ENCODE data around the gene CACNA2D3.

DNA sequence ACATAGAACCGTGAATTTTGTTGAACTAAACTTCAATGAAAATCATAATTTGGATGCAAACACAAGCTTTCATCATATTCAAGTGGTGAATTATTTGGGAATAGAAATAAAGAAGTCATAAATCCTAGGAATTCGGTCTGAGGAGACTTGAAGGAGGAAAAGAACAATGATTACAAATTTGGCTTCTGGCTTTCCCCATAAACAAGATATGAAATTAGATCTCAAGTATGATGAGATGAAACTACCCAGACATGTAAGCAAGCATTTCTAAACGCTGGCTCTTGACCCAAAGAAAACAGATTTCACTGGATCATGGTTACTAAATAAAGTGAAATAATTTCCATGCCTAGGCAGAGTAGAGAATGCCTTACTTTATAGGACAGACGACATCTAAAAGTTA lies 952.4 kb downstream of the CACNA2D3 start:
- TF ChIP-seq, protein P1, sequence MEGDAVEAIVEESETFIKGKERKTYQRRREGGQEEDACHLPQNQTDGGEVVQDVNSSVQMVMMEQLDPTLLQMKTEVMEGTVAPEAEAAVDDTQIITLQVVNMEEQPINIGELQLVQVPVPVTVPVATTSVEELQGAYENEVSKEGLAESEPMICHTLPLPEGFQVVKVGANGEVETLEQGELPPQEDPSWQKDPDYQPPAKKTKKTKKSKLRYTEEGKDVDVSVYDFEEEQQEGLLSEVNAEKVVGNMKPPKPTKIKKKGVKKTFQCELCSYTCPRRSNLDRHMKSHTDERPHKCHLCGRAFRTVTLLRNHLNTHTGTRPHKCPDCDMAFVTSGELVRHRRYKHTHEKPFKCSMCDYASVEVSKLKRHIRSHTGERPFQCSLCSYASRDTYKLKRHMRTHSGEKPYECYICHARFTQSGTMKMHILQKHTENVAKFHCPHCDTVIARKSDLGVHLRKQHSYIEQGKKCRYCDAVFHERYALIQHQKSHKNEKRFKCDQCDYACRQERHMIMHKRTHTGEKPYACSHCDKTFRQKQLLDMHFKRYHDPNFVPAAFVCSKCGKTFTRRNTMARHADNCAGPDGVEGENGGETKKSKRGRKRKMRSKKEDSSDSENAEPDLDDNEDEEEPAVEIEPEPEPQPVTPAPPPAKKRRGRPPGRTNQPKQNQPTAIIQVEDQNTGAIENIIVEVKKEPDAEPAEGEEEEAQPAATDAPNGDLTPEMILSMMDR (conservative IDR thresholded peaks at IDR 0.05), result no peak
- no peak for TF ChIP-seq EZH2 (IDR thresholded peaks at IDR 0.05; ENCODE audit: low read depth)

Measured in PC-9 (cell line).